ENCODE data around the gene TMEM87A.

Gene TMEM87A

DNA sequence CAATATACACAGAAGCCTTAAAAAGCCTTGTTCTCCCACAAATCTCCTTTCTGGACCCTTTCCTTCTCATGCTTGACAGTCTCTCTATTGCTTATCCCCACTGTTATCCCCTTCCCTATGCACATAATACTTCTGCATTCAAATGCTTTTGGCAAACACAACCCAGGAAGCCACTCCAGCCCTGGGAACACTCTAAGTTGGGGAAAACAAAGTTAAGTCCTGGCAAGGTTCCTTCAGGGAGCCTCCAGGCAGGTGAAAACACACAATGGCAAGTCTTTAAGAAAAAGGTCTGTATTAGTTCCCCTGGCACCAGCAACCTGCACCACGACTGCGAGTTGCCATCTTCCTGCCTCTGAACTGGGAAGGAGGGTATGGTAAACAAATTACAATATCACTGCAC is 19.9 kb downstream of the TMEM87A start:
- H4K20me1 ChIP-seq (ENCODE audit: low read depth, low read length) = no peaks in the 10 kb centered on the region
- H3F3A ChIP-seq (ENCODE audit: insufficient read depth) = 0 out of 2 replicates have a peak, but pooled peaks cover 3% of the 10 kb centered on the region
- no peak for TF ChIP-seq EZH2phosphoT487 (conservative IDR thresholded peaks at IDR 0.05; ENCODE audit: low read length)
- TF ChIP-seq, protein P1, sequence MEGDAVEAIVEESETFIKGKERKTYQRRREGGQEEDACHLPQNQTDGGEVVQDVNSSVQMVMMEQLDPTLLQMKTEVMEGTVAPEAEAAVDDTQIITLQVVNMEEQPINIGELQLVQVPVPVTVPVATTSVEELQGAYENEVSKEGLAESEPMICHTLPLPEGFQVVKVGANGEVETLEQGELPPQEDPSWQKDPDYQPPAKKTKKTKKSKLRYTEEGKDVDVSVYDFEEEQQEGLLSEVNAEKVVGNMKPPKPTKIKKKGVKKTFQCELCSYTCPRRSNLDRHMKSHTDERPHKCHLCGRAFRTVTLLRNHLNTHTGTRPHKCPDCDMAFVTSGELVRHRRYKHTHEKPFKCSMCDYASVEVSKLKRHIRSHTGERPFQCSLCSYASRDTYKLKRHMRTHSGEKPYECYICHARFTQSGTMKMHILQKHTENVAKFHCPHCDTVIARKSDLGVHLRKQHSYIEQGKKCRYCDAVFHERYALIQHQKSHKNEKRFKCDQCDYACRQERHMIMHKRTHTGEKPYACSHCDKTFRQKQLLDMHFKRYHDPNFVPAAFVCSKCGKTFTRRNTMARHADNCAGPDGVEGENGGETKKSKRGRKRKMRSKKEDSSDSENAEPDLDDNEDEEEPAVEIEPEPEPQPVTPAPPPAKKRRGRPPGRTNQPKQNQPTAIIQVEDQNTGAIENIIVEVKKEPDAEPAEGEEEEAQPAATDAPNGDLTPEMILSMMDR (IDR thresholded peaks at IDR 0.05; ENCODE audit: insufficient read depth, low read length, poor library complexity, severe bottlenecking) = no peak
- no peaks in the 10 kb centered on the region for H3K9me3 ChIP-seq (ENCODE audit: insufficient read depth, low read length)
- H3K27ac ChIP-seq (ENCODE audit: low read depth, low read length) = no peak overlapping the region
- H3K79me2 ChIP-seq (ENCODE audit: insufficient read depth, low read length) = no peaks in the 10 kb centered on the region
- no peak overlapping the region for H2AFZ ChIP-seq (ENCODE audit: low read depth, low read length, severe bottlenecking)
- no peak overlapping the region for H3K4me3 ChIP-seq (ENCODE audit: insufficient read depth, low read length, poor library complexity, severe bottlenecking)
- peaks cover 13% of the 10 kb centered on the region; the same call in 1 of the 2 replicates for H3K36me3 ChIP-seq (ENCODE audit: low read length)
- H3K9ac ChIP-seq (ENCODE audit: low read length) = no peak overlapping the region
- H3K4me2 ChIP-seq (ENCODE audit: low read depth, low read length, poor library complexity, severe bottlenecking) = no peak overlapping the region
- no peaks in the 10 kb centered on the region for H3K27me3 ChIP-seq (ENCODE audit: low read length)
- H3K9me2 ChIP-seq (replicated peaks; ENCODE audit: insufficient read depth, low read length) = no peaks in the 10 kb centered on the region

DNA sequence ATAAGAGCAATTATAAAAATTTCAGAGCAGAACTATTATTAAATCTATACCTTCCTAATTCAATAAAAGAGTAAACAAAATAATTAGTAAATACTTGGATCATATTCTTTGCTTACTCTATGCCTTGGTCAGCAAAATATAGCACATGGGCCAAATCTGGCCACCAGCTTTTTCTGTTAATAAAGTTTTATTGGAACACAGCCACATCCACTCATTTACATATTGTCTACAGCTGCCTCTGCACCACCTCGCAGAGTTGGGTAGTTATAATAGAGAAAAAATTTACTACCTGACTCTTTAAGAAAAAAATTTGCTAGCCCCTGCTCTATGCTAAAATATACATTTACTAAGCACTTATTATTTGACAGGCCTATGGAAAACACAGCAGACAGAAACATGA is 32.4 kb downstream of the TMEM87A start:
- no peak overlapping the region for H2AFZ ChIP-seq (ENCODE audit: low read depth, low read length, severe bottlenecking)
- H3K4me3 ChIP-seq (ENCODE audit: insufficient read depth, low read length, poor library complexity, severe bottlenecking) = no peak overlapping the region
- H3K79me2 ChIP-seq (ENCODE audit: insufficient read depth, low read length) = no peaks in the 10 kb centered on the region; the same call in none of the 2 replicates
- H3K36me3 ChIP-seq (ENCODE audit: low read length) = peaks cover 15% of the 10 kb centered on the region; the same call in 1 of the 2 replicates
- H3K9ac ChIP-seq (ENCODE audit: low read length) = no peak overlapping the region
- no peak overlapping the region for H3K27ac ChIP-seq (ENCODE audit: low read depth, low read length)
- H3K4me2 ChIP-seq (ENCODE audit: low read depth, low read length, poor library complexity, severe bottlenecking) = no peak overlapping the region
- H3K27me3 ChIP-seq (ENCODE audit: low read length) = no peaks in the 10 kb centered on the region
- H4K20me1 ChIP-seq (ENCODE audit: low read depth, low read length) = no peaks in the 10 kb centered on the region
- H3K9me3 ChIP-seq (ENCODE audit: insufficient read depth, low read length) = no peaks in the 10 kb centered on the region
- no peaks in the 10 kb centered on the region for H3K9me2 ChIP-seq (replicated peaks; ENCODE audit: insufficient read depth, low read length)
- TF ChIP-seq EZH2phosphoT487 (conservative IDR thresholded peaks at IDR 0.05; ENCODE audit: low read length) = no peak
- TF ChIP-seq, protein P1 (IDR thresholded peaks at IDR 0.05; ENCODE audit: insufficient read depth, low read length, poor library complexity, severe bottlenecking) = no peak
- H3F3A ChIP-seq (ENCODE audit: insufficient read depth) = no peaks in the 10 kb centered on the region

DNA sequence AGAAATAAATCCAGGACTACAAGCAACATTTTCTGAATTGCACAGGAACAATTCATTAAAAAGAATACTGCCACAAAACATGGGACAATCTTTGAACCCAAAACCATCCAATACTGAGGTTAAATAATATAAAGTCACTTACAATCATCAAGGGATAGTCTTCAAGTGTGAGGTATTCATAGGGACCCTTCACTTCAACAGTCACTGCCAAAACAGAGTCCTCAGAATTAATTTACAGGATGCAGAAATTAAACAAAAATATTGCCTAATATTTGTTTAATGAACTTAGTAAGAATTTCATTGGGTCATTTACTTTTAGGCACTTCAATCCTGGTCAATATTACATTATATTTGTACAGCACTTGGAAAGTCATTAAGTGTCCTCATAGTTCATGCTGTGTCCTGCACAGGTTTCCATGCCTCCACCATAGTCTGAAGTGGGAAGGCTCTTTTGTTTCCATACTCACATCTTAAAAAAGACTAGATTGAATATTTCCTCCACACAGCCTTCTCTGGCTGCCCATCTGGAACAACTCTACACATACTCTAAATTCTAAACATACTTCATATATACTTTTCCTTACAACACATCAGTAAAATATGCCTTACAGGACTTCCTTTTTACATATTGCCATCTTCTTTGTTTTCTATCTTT is 33.6 kb downstream of the TMEM87A start:
- H3K4me2 ChIP-seq (ENCODE audit: low read depth, low read length, poor library complexity, severe bottlenecking) = no peak overlapping the region

More for the DNA sequence above, 33.6 kb downstream of the TMEM87A start:
- Histone ChIP-seq H3K9ac (ENCODE audit: low read length) (no peak overlapping the region), H4K20me1 (ENCODE audit: low read depth, low read length) (no peaks in the 10 kb centered on the region), H3K27ac (ENCODE audit: low read depth, low read length) (no peak overlapping the region), H3K79me2 (ENCODE audit: insufficient read depth, low read length) (no peaks in the 10 kb centered on the region; the same call in none of the 2 replicates), H3K9me2 (replicated peaks; ENCODE audit: insufficient read depth, low read length) (no peaks in the 10 kb centered on the region), H3K27me3 (ENCODE audit: low read length) (no peaks in the 10 kb centered on the region), H3K36me3 (ENCODE audit: low read length) (peaks cover 15% of the 10 kb centered on the region; the same call in 1 of the 2 replicates), H2AFZ (ENCODE audit: low read depth, low read length, severe bottlenecking) (no peak overlapping the region), H3F3A (ENCODE audit: insufficient read depth) (no peaks in the 10 kb centered on the region), H3K4me3 (ENCODE audit: insufficient read depth, low read length, poor library complexity, severe bottlenecking) (no peak overlapping the region), H3K9me3 (ENCODE audit: insufficient read depth, low read length) (no peaks in the 10 kb centered on the region)
- no peak for TF ChIP-seq EZH2phosphoT487 (conservative IDR thresholded peaks at IDR 0.05; ENCODE audit: low read length)
- TF ChIP-seq, protein P1 (IDR thresholded peaks at IDR 0.05; ENCODE audit: insufficient read depth, low read length, poor library complexity, severe bottlenecking) = no peak
